ENCODE data around the gene KRT32. TPM values are rescaled to one million over a fixed set of nuclear protein-coding genes. Genes with fewer than 3 reads are reported as not detected.

Gene KRT32
- total RNA-seq, 1 experiment from 2014 or later = 0.42 TPM

- H3K36me3 ChIP-seq (ENCODE audit: control insufficient read depth in 1 of 2, insufficient read depth in 2 of 2, low read length in 2 of 2) = no peaks in the 10 kb centered on the region
- BruUV-seq (replicated peaks) = TSS peak; percentile 44
- peak; percentile 44 for ATAC-seq
- peak overlapping the region; percentile 31 for H3K27ac ChIP-seq (ENCODE audit: low read depth, low read length)
- peak overlapping the region; percentile 68 for H3K4me2 ChIP-seq (ENCODE audit: low read length)
- H3K79me2 ChIP-seq (ENCODE audit: insufficient read depth, low read length) = no peaks in the 10 kb centered on the region
- peak overlapping the region; percentile 21 to 24 for H3K4me3 ChIP-seq (replicated peaks in 1 of 2; ENCODE audit: low read depth in 1 of 2, low read length in 2 of 2)
- peak; percentile 77 for DNase-seq (ENCODE audit: low read depth, low spot score)
- intact Hi-C loops (cut with micrococcal nuclease) = no loop called here
- H3K9me2 ChIP-seq (ENCODE audit: insufficient read depth) = no peaks in the 10 kb centered on the region
- H3K4me1 ChIP-seq (ENCODE audit: control insufficient read depth in 1 of 2, insufficient read depth in 2 of 2, low read length in 2 of 2) = peaks cover 25 to 65% of the 10 kb centered on the region in 2 experiments
- H3K9ac ChIP-seq (ENCODE audit: low read length) = peak overlapping the region; percentile 58
- no peaks in the 10 kb centered on the region for H3K27me3 ChIP-seq (ENCODE audit: insufficient read depth, low read length)
- H4K20me1 ChIP-seq (ENCODE audit: insufficient read depth) = no peaks in the 10 kb centered on the region
- H3K9me3 ChIP-seq (ENCODE audit: control insufficient read depth in 1 of 2, insufficient read depth in 1 of 2, low read depth in 1 of 2, low read length in 2 of 2) = no peaks in the 10 kb centered on the region
- RAD21 ChIA-PET (ENCODE audit: low non-redundant PET in 1 of 2, low total read pairs in 2 of 2, uncharacterized antibody in 2 of 2, unreplicated experiment in 2 of 2) = interaction anchor here (0.6 to 0.7 kb wide), 2 partner anchors 18 to 49 kb away, joined by 4 to 5 read pairs; partner anchors contain the start of gene KRT15 (in 1 of the 2)
- TF ChIP-seq CBX3 (IDR thresholded peaks at IDR 0.05; ENCODE audit: low read depth) = no peak
- no peak for TF ChIP-seq REST (IDR thresholded peaks at IDR 0.05; ENCODE audit: low read depth)
- TF ChIP-seq EZH2 (IDR thresholded peaks at IDR 0.05) = no peak
- peak; percentile 59 for TF ChIP-seq POLR2AphosphoS5 (IDR thresholded peaks at IDR 0.05; ENCODE audit: low read depth, low read length)
- peak; percentile 87 for TF ChIP-seq SP1 (IDR thresholded peaks at IDR 0.05; ENCODE audit: low read depth)
- TF ChIP-seq ZBTB33 (IDR thresholded peaks at IDR 0.05; ENCODE audit: extremely low read depth, insufficient replicate concordance, low read length) = peak; percentile 37
- TF ChIP-seq RAD21 (IDR thresholded peaks at IDR 0.05; ENCODE audit: low read depth) = no peak; the same call in 1 of the 2 replicates
- no peak overlapping the region for H2AFZ ChIP-seq (ENCODE audit: low read depth, low read length, poor library complexity, severe bottlenecking)
- CTCF ChIA-PET = interaction anchor here (0.6 to 2.3 kb wide), 3 partner anchors 49 to 163 kb away, joined by 3 to 10 read pairs (median 5); no protein-coding TSS in a partner anchor
- POLR2A ChIA-PET = interaction anchor here (0.6 to 1.0 kb wide), 2 partner anchors 94 to 171 kb away, joined by 3 read pairs; no protein-coding TSS in a partner anchor
Measured at GRCh38 chr17:41500131-41500911, 33.1 kb upstream of the KRT32 start.
